Smooth muscle cell of the brain vasculature (primary cell): ENCODE data around the gene RFX7.
"Not testable (repeated sequence)": the region's sequence is repeated elsewhere in the genome, so short reads cannot be mapped to it uniquely, and the experiment has no call there.

ENCODE experiments used
- DNase-seq: peaks from one replicate; pipeline ENCODE4 v3.0.0-alpha.2; 2012; ENCODE audit warnings: low read depth, low spot score

The RFX7 gene

DNA sequence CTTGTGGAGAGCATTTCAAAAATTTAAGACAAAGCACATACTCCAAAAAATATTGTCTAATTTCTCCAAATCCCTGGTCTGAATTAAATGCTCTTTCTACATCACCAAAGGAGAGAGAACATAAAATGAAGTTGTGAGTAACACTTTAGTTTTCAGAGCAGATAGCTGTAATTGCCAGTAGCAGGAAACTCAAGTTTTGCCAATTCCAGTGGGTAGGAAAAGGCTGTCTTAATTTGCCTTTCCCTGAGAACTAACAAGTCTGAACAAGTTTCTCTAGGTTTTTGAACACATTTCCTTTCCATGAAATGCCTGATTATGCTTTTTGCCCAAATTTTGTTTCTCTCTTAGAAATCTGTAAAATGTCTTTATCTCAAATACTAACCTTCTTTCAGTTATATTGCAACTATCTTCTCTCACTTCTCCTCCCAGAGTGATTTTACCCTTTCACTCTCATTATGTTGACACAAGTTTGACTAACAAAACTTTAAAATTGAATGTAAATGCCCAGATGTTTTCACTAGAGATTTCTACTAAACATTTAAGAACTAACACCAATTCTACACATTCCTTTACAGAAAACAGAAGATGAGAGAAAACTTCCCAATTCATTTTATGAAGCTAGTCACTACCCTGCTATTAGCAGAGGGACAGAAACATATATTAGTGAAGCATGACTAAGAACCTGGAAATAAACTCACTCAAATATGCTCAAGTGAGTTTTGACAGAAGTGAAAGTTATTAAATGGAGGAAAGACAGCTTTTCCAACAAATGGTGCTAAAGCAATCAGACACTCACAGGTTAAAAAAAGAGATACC, 38.4 kb downstream of the RFX7 start:
- DNase-seq, result no peak

DNA sequence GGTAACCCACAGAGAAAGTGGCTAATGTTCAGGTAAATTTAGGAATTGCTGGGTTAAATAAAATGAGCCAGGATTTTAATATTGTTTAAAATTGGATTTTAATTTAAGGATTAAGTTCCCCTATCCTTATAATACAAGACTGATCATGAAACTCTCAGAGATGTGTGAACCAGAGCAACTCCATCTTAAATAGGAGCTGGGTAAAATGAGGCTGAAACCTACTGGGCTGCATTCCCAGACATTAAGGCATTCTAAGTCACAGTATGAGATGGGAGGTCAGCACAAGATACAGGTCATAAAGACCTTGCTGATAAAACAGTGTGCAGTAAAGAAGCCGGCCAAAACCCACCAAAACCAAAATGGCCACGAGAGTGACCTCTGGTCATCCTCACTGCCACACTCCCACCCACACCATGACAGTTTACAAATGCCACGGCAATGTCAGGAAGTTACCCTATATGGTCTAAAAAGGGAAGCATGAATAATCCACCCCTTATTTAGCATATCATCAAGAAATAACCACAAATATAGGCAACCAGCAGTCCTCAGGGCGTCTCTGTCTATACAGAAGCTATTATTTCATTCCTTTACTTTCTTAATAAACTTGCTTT, 40.3 kb downstream of the RFX7 start:
- not testable (repeated sequence) for DNase-seq

DNA sequence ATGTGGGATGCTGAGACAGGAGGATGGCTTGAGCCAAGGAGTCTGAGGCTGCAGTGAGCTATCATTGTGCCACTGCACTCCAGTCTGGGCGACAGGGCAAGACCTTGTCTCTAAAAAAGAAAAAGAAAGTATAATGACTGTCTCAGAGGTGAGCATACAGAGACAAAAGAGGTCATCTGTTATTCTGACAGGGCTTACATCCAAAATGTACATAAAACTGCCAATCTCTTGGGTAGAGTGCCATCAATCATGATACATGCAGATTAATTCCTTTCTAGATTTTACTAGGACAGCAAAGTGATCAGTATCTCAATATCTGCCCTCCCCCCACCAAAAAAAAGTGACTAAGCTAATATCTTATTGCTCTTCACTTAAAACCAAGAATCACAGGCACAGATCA, 41.0 kb downstream of the RFX7 start:
- no peak for DNase-seq

DNA sequence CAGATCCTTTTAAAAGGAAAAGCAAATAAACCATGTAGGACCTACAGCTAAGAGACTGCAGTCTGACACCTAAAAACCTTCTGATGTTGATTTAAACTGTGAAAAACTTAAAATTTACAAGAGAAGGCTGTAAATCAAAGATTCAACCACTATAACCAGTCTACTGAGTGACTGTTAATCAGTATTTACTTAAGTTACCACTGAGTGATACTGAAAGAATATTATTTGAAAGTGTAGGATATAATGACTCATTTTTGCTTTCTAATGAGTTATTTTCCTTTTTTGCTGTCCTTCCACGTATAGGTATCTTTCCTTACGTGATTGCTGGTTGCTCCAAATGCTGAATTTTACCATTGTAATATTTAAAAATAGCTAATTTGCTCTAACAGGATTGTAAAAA, 44.6 kb downstream of the RFX7 start:
- no peak for DNase-seq

DNA sequence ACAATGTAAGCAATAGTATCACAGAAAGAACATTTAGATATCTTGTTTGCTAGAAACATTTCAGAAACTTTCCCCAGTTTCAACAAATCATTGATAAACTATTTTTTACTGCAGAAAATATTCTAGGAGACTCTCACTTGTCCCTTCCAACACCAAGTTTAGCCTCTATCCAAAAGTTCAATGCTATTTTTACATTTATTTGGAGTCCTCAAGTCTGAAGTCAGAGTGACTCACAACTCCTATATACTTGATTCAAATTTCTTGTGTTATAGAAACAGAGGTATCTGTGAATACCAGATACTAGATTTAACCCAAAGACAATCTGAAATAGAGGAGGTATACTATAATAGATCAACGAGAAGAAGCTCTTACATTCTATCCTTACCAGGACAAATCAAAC, 49.6 kb downstream of the RFX7 start:
- no peak for DNase-seq

DNA sequence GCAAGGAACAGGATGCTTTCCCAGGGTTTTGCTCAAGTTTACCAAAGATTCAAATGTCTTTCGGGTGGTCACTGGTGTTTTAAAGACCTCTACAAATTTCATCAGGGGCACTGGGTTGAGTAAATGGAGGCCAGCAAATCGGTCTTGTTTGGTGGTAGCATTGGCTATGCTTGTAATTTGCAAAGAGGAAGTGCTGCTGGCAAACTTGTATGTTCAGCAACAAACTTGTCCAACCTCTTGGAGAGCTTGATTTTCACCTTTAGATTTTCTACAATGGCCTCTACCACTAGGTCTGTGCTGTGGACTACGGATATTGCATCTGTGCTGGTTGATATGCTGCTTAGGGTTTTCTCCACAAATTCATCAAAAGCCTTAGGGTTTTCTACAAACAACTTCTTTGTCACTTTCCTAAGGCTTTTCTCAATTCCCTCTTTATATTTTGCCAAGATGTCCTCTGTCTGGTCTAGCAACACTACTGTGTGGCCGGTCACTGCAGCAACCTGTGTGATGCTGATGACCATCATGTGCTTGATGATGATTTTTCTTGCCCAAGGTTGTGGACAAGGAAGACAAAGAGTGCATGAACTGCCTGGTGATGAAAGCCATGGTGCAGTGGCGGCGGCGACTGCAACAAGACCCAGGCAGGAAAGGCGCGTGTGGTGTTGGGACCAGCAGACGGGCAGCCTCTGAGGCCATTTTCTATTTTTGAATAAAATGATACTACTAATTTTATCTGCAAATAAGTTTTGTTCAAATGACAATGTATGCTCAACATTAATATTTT, 50.8 kb downstream of the RFX7 start:
- no peak for DNase-seq

DNA sequence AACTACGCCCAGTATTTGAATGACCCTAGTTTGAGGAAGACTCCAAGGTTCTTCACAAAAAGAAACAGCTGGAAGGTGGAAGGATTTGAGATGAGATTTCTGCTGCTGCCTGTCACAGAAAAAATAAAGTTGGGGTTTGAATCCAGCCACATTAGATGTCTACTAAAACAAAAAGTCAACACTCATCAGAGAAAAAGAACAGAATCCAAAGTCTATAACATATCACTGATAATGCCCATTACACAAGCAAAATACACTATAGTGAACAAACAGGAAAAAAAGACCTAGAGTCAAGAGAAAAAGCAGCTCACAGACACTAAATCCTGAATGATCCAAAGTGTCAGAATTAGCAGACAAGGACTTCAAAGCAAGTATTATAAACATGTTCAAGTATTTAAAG, 56.0 kb downstream of the RFX7 start:
- no peak for DNase-seq

DNA sequence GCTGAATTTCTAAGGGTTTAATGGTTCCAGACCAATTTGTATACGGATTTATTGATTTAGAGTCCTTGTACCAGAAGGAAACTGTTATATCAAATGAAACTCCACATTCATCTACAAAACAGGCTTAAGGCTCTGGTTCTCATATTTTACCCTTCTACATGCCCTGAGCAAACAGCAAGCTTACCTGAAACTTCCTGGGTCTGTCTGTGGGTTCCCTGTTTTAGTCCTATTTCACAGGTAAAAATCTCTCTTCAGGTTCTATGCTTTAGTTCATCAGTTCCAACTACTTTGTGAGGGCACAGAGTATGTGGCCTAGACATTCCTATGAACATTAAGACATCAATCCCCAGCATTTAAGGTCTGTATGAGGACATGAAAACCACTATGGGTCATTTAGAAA, 57.7 kb downstream of the RFX7 start:
- DNase-seq, result no peak

DNA sequence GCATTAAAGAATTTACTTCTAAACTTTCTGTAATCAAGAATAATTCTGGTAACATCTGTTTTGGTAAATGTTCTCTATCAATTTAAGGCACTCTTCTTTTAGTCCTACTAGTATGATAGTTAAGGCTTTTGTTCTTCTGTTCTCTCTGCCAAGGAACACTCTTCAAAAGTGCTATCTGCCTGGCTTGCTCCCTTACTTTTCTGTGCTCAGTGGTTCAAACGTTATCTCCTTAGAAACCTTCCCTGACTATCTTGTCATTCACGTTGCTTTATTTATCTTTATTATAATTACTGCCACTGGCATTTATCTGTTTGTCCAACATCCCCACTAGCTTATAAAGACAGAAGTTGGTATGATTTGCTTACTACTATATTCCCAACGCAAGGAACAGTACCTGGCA, 59.2 kb downstream of the RFX7 start:
- no peak for DNase-seq

DNA sequence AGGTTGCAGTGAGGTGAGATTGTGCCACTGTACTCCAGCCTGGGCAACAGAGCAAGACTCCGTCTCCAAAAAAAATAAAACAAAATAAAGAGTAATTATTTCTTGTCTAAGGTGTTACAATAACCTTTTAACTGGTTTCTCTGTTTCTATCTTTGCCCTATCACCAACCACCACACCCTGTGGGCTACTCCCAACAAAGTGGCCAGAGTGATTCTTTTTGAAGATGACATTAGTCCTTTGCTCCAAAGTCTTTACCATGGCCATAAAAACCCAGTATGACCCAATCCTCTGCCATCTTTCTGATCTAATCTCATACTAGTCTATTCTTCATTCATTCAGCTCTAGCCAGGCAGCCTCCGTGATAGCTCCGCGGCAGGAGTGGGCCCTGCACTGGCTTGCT, 62.8 kb downstream of the RFX7 start:
- no peak for DNase-seq

DNA sequence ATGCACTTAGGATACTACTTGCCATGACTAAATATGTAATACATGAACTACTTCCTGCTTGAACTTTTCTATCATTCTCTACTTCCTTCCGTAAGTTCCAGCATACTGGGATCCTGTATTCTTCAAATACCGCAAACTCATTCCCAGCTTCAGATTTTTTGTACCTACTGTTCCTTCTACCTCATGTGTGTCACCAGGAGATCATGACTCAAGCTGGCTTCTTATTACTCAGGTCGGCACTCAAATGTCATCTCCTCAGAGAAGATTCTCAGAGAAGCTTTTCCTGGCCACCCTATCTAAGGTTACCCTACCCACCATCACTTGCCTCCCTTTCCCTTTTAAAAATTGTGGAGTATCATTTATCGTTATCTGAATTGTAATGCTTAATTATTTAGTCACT, 66.7 kb downstream of the RFX7 start:
- DNase-seq, result no peak

DNA sequence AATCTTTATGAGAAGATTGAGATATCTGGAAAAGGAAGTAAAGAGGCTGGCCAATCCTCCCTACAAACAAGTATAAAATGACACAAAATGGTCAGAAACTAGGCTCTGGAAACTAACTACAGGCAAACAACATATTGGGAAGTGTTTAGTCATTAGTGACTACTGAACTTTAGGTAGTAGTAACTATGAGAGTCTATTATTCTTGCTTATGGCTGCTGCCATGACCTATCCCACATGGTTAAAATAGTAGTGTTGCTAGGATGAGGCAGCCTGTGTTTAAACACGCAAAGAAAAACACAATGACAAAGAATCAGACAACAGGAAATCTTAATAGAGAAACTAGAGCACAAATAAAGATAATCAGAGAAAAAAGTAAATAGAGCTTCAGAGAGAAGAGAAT, 67.9 kb downstream of the RFX7 start:
- no peak for DNase-seq

DNA sequence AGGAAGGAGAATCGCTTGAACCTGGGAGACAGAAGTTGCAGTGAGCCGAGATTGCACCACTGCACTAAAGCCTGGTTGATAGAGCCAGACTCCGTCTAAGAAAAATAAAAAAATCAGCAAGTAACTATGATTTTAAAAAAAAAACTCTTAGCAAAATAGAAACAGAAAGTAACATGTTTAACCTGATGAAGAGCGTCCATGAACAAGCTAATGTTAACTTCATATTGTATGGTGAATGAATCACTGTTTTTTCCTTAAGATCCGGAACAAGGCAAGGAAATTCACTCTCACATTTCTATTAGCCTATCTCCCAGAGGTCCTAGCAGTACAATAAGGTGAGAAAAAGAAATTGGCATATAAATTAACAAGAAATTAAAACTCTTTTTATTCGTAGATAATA, 69.0 kb downstream of the RFX7 start:
- no peak for DNase-seq

DNA sequence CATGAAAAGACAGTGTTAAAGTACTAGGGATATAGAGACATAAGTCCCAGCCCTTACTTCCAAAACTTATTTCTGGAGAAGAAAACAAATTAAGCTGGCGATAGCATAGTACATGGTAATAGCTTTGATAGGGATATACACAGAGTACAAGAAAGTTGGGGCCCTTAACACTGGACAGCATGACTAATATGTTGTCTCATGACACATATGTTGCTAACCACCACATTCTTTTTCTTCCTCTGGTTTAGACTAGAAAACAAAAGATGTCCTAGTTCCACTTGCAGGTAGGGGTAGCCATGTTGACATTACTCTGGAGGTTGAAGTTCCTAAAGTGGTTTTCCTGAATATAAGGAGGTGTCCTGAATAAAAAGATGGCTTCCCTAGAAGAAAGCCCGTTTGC, 75.3 kb downstream of the RFX7 start:
- no peak for DNase-seq

DNA sequence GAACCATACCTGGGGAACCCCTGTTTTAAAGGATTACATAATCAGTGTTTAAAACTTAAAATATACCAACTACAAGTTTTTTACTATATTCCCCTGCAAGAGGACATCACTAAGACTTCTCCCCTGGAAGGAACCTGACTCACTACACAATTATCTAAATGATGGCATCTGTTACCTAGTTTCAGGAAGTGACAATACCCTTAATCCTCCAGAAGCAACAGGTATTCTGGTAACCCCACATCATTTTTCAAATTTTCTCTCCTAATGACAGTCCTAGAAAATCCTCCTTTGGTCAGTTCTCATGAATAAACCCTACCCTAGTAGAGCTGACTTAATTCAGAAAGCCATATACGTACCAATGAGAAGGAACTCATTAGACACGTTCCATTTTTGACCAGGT, 78.4 kb downstream of the RFX7 start:
- DNase-seq, result no peak

DNA sequence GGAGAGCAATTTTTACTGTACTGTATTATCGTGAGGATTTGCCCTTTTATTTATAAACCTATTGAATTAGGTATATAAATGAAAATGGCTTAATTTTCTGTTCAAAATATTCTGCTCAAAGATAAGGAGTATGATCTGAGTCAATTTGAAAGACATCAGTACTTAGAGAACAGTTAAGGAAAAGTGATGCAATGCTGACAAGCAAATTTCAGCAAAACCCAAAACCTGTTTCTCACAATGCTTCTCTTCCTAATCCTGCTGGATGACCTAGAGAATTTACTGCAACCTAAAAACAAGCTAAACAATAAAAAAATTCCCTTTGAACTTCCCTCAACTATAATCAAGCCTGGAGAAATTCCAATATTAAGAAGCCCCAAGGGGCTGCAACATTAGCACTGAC, 82.7 kb downstream of the RFX7 start:
- DNase-seq, result no peak

DNA sequence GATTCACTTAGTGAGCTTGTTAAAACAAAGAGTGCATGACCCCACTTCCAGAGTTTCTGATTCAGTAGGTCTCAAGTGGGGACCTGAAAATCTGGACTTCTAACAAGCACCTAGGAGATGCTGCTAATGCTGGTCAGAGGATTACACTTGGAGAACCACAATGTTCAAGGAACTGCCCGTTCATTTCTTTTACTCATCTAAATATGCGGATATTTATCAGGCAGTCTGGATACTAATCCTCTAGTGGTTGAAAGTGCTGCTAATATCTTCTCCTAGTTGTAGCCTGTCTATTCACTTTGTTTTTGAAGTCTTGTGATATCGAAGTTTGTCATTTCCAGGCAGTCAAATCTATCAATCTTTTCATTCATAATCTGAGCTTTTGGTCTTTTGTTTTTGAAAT, 86.8 kb downstream of the RFX7 start:
- no peak for DNase-seq

DNA sequence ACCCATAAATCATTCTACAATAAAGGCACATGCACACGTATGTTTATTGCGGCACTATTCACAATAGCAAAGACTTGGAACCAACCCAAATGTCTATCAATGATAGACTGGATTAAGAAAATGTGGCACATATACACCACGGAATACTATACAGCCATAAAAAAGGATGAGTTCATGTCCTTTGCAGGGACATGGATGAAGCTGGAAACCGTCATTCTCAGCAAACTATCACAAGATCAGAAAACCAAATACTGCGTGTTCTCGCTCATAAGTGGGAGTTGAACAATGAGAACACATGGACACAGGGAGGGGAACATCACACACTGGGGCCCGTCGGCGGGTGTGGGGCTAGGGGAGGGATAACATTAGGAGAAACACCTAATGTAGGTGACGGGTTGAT, 88.4 kb downstream of the RFX7 start:
- not testable (repeated sequence) for DNase-seq

DNA sequence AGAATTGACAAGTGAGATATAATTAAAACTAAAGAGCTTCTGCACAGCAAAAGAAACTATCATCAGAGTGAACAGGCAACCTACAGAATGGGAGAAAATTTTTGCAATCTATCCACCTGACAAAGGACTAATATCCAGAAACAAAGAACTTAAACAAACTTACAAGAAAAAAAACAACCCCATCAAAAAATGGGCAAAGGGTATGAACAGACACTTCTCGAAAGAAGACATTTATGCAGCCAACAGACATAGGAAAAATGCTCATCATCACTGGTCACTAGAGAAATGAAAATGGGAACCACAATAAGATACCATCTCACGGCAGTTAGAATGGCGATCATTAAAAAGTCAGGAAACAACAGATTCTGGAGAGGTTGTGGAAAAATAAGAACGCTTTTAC, 88.9 kb downstream of the RFX7 start:
- DNase-seq, result not testable (repeated sequence)

DNA sequence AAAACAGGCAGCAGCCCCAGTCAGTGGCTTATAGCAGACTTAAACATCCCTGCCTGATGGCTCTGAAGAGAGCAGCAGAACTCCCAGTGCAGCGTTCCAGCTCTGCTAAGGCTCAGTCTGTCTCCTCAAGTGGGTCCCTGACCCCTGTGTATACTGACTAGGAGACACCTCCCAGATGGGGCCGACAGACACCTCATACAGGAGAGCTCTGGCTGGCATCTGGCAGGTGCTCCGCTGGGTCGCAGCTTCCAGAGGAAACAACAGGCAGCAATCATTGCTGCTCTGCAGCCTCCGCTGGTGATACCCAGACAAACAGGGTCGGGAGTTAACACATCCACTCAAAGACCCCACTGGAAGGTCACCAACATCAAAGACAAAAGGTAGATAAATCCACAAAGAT, 93.5 kb downstream of the RFX7 start:
- no peak for DNase-seq

DNA sequence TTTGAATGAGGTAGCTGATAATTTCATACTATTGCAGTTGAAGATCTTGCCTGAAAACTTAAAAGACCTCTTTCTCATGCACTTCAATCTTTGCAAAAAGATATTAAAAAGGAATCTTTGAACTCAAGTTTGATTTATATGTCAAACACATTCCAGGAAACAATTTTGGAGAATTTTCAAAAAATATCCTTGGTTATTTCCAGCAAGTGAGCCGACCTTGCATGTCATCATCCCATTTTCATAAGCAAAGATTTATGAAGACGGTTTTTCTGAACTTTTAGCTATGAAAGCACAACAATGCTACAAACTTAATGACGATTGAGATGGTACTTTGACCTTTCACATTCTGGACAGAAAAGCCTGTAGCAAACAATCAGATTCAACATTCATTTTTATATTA, 95.6 kb downstream of the RFX7 start:
- DNase-seq, result no peak

DNA sequence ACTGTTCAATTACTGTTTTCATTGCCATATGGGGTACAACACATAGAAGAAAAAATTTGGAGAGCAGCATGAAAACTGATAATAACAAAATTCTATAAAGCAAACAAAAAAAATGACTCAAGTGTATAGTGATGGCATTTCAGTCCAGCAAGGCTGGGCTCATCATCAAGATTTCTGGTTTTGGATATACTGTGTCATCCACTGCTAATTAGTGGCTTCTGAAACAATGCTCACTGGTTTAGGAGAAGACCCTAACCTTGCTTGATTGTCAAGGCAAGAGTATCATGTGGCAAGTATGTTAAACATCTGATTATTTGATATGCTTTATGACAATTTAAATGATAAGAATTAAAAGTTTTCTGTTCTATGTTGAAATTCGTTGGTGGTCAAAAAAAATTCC, 96.9 kb downstream of the RFX7 start:
- no peak for DNase-seq

DNA sequence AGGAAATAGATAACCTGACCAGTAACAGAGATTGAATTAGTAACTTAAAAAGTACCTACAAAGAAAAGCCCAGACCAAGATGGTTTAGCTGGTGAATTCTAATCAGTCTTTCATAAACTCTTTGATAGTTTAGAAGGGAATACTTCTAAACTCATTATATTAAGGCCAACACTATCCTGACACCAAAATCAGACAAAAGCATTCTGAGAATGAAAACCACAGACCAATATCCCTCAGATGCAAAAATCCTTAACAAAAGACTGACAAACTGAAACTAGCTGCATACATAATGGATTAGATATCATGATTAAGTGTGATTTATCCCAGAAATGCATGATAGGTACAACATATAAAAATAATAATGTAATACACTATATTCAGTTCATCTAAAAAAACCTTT, 115.6 kb downstream of the RFX7 start:
- no peak for DNase-seq
